ENCODE data around the gene SLC9A4. TPM values are rescaled to one million over a fixed set of nuclear protein-coding genes. Genes with fewer than 3 reads are reported as not detected.

The SLC9A4 gene
- total and polyA plus RNA-seq, 2 of the 4 experiments (the other 2 are of a cell fraction), result not detected

DNA sequence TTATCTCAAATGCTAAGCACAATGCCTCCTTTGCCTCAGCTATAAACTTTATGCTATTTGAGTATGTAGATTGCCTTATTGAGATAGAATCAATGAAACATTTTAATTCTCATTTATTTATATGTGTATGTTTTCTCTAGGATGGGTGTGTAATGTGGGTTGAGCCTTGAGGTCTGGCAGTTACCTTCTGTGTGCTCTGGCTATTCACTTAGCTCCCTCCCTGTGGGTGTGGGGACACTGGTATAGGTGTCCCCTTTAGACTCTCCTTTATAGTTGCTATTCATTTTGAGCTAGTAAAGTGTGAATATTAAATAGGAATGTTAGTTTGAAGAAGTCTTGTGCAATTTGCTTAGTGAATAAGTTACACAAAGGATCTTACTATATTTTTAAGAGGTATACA, 1.8 kb downstream of the SLC9A4 start:
- intact Hi-C loops (cut with micrococcal nuclease), result loop anchor here (5.0 kb wide), 1 partner anchor 333 kb away; no protein-coding TSS in a partner anchor
- Histone ChIP-seq H3K4me2 (ENCODE audit: low read depth, low read length) (no peak overlapping the region), H4K91ac (ENCODE audit: insufficient read depth, low read depth, low read length) (no peak overlapping the region), H3K9ac (ENCODE audit: low read depth, low read length) (no peak overlapping the region), H3K18ac (ENCODE audit: low read depth, low read length) (no peak overlapping the region), H3K4me3 (ENCODE audit: insufficient read depth, low read depth, low read length) (no peak overlapping the region), H3K4me1 (ENCODE audit: control insufficient read depth, insufficient read depth, low read length) (no peaks in the 10 kb centered on the region), H2BK20ac (ENCODE audit: low read depth, low read length) (no peak overlapping the region), H3K4ac (ENCODE audit: low read depth, low read length) (no peak overlapping the region), H3K79me1 (ENCODE audit: low read depth in 1 of 2, low read length in 2 of 2) (no peaks in the 10 kb centered on the region), H4K20me1 (ENCODE audit: insufficient read depth, low read length) (no peaks in the 10 kb centered on the region), H3K9me1 (ENCODE audit: insufficient read depth, low read length) (no peaks in the 10 kb centered on the region), H2BK120ac (ENCODE audit: low read depth, low read length) (no peak overlapping the region), H3K27me3 (ENCODE audit: control insufficient read depth, insufficient read depth, low read length) (peaks cover 14% of the 10 kb centered on the region), H4K8ac (ENCODE audit: low read depth in 2 of 2, low read length in 2 of 2) (no peak overlapping the region), H2AFZ (replicated peaks; ENCODE audit: low read length, poor library complexity) (no peak overlapping the region), H3K27ac (ENCODE audit: insufficient read depth, low read length) (no peak overlapping the region), H2AK9ac (replicated peaks; ENCODE audit: low read depth, low read length, poor library complexity) (no peak overlapping the region), H2AK5ac (ENCODE audit: low read depth, low read length) (no peak overlapping the region), H3K56ac (ENCODE audit: extremely low read depth, insufficient read depth, low read length) (no peak overlapping the region), H3K14ac (replicated peaks; ENCODE audit: low read depth, low read length) (no peak overlapping the region), H3K23ac (ENCODE audit: low read depth, low read length) (no peak overlapping the region), H2BK5ac (ENCODE audit: low read depth, low read length, poor library complexity, severe bottlenecking) (no peak overlapping the region), H2BK15ac (ENCODE audit: low read depth, low read length) (no peak overlapping the region), H4K5ac (ENCODE audit: low read depth, low read length) (no peak overlapping the region), H3K36me3 (ENCODE audit: control insufficient read depth, insufficient read depth, low read length) (no peaks in the 10 kb centered on the region), H3K9me3 (ENCODE audit: control insufficient read depth, insufficient read depth, low read length) (no peaks in the 10 kb centered on the region; the same call in 1 of the 2 replicates)
- ChIA-PET CTCF (no interaction called here), POLR2A (ENCODE audit: unreplicated experiment) (no interaction called here)
- DNase-seq (no peak), ATAC-seq (ENCODE audit: low read depth) (no peak)
- no TSS peak for BruUV-seq (replicated peaks)
- TF ChIP-seq MXI1 (IDR thresholded peaks at IDR 0.05; ENCODE audit: borderline replicate concordance, low read depth, low read length), result no peak
- TF ChIP-seq, protein P1, sequence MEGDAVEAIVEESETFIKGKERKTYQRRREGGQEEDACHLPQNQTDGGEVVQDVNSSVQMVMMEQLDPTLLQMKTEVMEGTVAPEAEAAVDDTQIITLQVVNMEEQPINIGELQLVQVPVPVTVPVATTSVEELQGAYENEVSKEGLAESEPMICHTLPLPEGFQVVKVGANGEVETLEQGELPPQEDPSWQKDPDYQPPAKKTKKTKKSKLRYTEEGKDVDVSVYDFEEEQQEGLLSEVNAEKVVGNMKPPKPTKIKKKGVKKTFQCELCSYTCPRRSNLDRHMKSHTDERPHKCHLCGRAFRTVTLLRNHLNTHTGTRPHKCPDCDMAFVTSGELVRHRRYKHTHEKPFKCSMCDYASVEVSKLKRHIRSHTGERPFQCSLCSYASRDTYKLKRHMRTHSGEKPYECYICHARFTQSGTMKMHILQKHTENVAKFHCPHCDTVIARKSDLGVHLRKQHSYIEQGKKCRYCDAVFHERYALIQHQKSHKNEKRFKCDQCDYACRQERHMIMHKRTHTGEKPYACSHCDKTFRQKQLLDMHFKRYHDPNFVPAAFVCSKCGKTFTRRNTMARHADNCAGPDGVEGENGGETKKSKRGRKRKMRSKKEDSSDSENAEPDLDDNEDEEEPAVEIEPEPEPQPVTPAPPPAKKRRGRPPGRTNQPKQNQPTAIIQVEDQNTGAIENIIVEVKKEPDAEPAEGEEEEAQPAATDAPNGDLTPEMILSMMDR (conservative IDR thresholded peaks at IDR 0.05; ENCODE audit: low read depth, low read length), result no peak
- TF ChIP-seq RAD21 (IDR thresholded peaks at IDR 0.05; ENCODE audit: low read length), result no peak
- TF ChIP-seq, protein P2, sequence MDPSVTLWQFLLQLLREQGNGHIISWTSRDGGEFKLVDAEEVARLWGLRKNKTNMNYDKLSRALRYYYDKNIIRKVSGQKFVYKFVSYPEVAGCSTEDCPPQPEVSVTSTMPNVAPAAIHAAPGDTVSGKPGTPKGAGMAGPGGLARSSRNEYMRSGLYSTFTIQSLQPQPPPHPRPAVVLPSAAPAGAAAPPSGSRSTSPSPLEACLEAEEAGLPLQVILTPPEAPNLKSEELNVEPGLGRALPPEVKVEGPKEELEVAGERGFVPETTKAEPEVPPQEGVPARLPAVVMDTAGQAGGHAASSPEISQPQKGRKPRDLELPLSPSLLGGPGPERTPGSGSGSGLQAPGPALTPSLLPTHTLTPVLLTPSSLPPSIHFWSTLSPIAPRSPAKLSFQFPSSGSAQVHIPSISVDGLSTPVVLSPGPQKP (IDR thresholded peaks at IDR 0.05; ENCODE audit: borderline replicate concordance, low read depth, low read length), result no peak
- no peak for TF ChIP-seq NFE2L2 (IDR thresholded peaks at IDR 0.05; ENCODE audit: low read depth, low read length)
- no peak for TF ChIP-seq RFX5 (IDR thresholded peaks at IDR 0.05; ENCODE audit: low read depth, low read length)
- no peak for TF ChIP-seq FOS (IDR thresholded peaks at IDR 0.05; ENCODE audit: low read depth, low read length)
- TF ChIP-seq SMC3 (IDR thresholded peaks at IDR 0.05; ENCODE audit: low read depth, low read length), result no peak
- TF ChIP-seq RCOR1 (IDR thresholded peaks at IDR 0.05; ENCODE audit: insufficient replicate concordance, low read length), result no peak
- TF ChIP-seq CHD1 (IDR thresholded peaks at IDR 0.05; ENCODE audit: low read depth, low read length), result no peak
- TF ChIP-seq MAFK (IDR thresholded peaks at IDR 0.05; ENCODE audit: low read depth, low read length), result no peak
- dilution Hi-C loops (cut with HindIII; ENCODE audit: low sequenced_read_pairs, unreplicated experiment), result no loop called here
- in situ Hi-C loops (cut with MboI; ENCODE audit: low sequenced_read_pairs), result loop anchor here (5.0 kb wide), 1 partner anchor 138 kb away; no protein-coding TSS in a partner anchor
